AG04449 (cell line): ENCODE measurements around the gene SNU13.

Experiments
- CTCF ChIA-PET: fragments of 350-600 bp; formaldehyde crosslinking; extraction: SDS; loops from one replicate; lab custom pipeline; 2021; ENCODE audit warnings: antibody characterized with exemption; lab: Yijun Ruan, JAX
- POLR2A ChIA-PET: fragments of 400-600, 350-600 bp; formaldehyde crosslinking; extraction: SDS; loops from one replicate; lab custom pipeline; 2020; ENCODE audit warnings: antibody characterized with exemption, inconsistent platforms; lab: Yijun Ruan, JAX
- DNase-seq: peaks from one replicate; pipeline ENCODE4 v3.0.0-alpha.2; 2010; ENCODE audit warnings: low read depth, low spot score
- H3K4me3 ChIP-seq: 2 replicates; pipeline ENCODE4 v1.5.1; 2011; ENCODE audit warnings: low read depth, mild to moderate bottlenecking, control low read depth, low read length
- TF ChIP-seq, protein P1 (sequence below): IDR thresholded peaks from one replicate; pipeline ENCODE4 v1.5.1; 2011; ENCODE audit warnings: mild to moderate bottlenecking, moderate library complexity, low read length, control low read depth, inconsistent platforms; ENCODE audit not compliant: insufficient read depth; ENCODE audit errors: missing control alignments

Gene SNU13

DNA sequence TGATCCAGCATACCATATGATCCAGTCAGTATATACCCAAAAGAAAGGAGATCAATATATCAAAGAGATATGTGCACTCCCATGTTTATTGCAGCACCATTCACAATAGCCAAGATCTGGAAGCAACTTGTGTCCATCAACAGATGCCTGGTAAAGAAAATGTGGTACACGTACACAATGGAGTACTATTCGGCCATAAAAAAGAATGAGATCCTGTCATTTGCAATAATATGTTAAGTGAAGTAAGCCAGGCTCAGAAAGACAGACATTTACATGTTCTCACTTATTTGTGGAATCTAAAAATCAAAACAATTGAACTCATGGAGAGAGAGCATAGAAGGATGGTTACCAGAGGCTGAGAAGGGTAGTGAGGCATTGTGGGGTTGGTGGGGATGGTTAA, 27.0 kb downstream of the SNU13 start:
- CTCF ChIA-PET = interaction anchor here (3.8 to 4.1 kb wide), 2 partner anchors 11 to 35 kb away, joined by 11 to 17 read pairs; no protein-coding TSS in a partner anchor
- H3K4me3 ChIP-seq = no peak overlapping the region
- POLR2A ChIA-PET = no interaction called here

DNA sequence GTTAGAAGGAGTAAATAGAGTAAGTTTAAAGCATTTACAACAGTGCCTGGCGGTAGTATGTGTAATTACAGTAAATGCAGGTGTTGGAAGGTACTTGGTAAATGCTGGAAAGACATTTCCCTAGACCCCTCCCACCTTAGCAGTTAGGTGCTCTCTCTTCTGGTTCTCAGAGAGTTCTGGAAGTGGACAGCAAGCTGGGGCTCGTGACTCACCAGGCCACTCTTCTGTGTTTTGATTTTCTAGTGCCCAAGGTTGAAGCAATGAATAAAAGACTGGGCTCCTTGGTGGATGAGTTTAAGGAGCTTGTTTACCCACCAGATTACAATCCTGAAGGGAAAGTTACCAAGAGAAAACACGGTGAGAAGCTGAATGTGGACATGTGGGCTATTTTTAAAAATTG, 27.6 kb downstream of the SNU13 start:
- ChIA-PET POLR2A (no interaction called here), CTCF (interaction anchor here (1.2 to 4.1 kb wide), 4 partner anchors 10 to 36 kb away, joined by 3 to 17 read pairs (median 7); no protein-coding TSS in a partner anchor)
- no peak for DNase-seq
- TF ChIP-seq, protein P1, sequence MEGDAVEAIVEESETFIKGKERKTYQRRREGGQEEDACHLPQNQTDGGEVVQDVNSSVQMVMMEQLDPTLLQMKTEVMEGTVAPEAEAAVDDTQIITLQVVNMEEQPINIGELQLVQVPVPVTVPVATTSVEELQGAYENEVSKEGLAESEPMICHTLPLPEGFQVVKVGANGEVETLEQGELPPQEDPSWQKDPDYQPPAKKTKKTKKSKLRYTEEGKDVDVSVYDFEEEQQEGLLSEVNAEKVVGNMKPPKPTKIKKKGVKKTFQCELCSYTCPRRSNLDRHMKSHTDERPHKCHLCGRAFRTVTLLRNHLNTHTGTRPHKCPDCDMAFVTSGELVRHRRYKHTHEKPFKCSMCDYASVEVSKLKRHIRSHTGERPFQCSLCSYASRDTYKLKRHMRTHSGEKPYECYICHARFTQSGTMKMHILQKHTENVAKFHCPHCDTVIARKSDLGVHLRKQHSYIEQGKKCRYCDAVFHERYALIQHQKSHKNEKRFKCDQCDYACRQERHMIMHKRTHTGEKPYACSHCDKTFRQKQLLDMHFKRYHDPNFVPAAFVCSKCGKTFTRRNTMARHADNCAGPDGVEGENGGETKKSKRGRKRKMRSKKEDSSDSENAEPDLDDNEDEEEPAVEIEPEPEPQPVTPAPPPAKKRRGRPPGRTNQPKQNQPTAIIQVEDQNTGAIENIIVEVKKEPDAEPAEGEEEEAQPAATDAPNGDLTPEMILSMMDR = no peak
- no peak overlapping the region for H3K4me3 ChIP-seq

More for the DNA sequence above, 27.0 kb downstream of the SNU13 start:
- TF ChIP-seq, protein P1 = no peak
- no peak for DNase-seq

DNA sequence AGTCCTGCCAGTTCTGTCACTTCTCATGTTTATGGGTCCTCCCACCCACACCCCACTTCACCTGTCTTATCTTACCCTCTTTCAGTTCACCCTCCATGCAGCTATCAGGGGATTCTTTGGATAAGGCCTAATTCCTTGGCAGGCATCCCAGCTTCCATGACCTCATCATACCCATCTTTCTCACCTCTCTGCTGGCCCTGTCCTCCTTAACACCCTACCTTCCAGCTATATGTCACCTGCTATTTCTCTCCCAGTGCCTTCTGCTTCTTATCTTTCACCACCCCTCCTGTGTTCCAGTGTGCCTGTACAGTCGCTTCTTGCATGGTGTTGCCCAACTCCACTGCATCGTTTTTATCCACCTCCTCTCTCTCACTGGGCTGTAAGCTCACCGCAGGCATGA, 28.3 kb downstream of the SNU13 start:
- ChIA-PET POLR2A (no interaction called here), CTCF (interaction anchor here (0.5 to 4.1 kb wide), 5 partner anchors 9 to 287 kb away, joined by 3 to 17 read pairs (median 3); partner anchors contain the start of gene CENPM)
- TF ChIP-seq, protein P1 = no peak
- DNase-seq = no peak
- H3K4me3 ChIP-seq = no peak overlapping the region

DNA sequence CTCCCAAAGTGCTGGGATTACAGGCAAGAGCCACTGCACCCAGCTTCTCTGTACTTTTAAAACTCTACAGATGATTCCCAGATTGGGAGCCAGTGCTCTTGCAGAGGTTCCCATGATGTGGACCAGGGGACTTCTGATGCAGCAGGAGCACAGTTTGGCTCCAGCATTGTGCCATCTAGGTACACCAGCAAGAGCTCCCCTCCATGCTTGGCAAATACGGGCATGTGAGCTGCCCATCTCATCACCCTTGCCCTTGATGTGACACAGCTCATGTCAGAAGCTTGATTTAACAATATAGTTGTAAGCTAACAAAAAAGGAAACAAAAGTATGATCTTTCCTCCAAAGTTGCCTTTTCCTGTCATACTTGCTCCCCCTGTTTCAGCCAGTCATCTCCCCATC, 28.7 kb downstream of the SNU13 start:
- CTCF ChIA-PET = interaction anchor here (0.5 to 4.1 kb wide), 5 partner anchors 9 to 287 kb away, joined by 3 to 17 read pairs (median 3); partner anchors contain the start of gene CENPM
- no peak overlapping the region for H3K4me3 ChIP-seq
- TF ChIP-seq, protein P1 = no peak
- POLR2A ChIA-PET = no interaction called here
- DNase-seq = no peak

DNA sequence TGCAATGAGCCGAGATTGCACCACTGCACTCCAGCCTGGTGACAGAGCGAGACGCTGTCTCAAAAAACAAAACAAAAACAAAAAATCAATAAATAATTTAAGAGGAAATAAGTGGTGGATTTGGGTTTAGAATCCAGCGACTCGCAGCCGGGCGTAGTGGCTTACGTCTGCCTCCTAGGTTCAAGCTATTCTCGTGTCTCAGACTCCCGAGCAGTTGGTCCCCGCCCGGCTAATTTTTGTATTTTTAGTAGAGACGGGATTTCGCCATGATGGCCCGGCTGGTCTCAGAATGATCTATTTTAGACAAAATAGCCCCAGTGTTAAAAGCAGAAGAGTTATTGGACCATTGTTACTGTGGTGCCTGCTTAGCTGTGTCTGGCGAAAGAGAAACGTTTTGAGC, 29.8 kb downstream of the SNU13 start:
- ChIA-PET CTCF (interaction anchor here (1.2 to 4.1 kb wide), 4 partner anchors 8 to 282 kb away, joined by 4 to 24 read pairs (median 14); no protein-coding TSS in a partner anchor), POLR2A (no interaction called here)
- no peak overlapping the region for H3K4me3 ChIP-seq
- TF ChIP-seq, protein P1 = no peak
- no peak for DNase-seq

DNA sequence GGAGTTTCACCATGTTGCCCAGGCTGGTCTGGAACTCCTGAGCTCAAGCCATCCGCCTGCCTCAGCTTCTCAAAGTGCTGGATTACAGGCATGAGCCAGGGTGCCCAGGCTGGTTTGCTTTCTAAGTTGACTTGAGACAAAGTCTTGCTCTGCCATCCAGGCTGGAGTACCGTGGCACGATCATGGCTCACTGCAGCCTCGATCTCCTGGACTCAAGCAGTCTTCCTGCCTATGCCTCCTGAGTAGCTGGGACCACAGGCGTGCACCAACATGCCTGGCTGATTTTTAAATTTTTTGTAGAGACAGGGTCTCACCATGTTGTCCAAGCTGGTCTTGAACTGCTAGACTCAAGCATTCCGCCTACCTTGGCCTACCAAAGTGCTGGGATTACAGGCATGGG, 31.0 kb downstream of the SNU13 start:
- no peak for DNase-seq
- H3K4me3 ChIP-seq = no peak overlapping the region
- ChIA-PET POLR2A (no interaction called here), CTCF (interaction anchor here (1.2 to 3.8 kb wide), 3 partner anchors 9 to 283 kb away, joined by 4 to 24 read pairs (median 17); no protein-coding TSS in a partner anchor)
- TF ChIP-seq, protein P1 = no peak
